ENCODE results near the gene LYRM7.
A peak's percentile ranks its signal among the peaks of the same experiment; 100 is the strongest.

Gene LYRM7

DNA sequence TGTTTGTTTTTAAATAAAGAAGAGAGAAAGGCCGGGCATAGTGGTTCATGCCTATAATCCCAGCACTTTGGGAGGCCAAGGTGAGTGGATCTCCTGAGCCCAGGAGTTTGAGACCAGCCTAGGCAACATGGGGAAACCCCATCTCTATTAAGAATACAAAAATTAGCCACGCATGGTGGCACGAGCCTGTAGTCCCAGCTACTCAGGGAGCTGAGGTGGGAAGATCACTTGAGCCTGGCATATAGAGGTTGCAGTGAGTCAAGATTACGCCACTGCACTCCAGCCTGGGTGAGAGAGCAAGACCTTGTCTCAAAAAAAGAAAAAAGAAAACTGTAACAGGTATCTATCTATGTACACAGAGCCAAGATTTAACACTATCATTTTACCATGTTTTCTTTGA is 58.9 kb downstream of the LYRM7 start:
- H3K4me3 ChIP-seq (ENCODE audit: control insufficient read depth, low read depth, low read length) = no peak overlapping the region
- DNase-seq (ENCODE audit: low read depth) = no peak
- TF ChIP-seq, protein P1, sequence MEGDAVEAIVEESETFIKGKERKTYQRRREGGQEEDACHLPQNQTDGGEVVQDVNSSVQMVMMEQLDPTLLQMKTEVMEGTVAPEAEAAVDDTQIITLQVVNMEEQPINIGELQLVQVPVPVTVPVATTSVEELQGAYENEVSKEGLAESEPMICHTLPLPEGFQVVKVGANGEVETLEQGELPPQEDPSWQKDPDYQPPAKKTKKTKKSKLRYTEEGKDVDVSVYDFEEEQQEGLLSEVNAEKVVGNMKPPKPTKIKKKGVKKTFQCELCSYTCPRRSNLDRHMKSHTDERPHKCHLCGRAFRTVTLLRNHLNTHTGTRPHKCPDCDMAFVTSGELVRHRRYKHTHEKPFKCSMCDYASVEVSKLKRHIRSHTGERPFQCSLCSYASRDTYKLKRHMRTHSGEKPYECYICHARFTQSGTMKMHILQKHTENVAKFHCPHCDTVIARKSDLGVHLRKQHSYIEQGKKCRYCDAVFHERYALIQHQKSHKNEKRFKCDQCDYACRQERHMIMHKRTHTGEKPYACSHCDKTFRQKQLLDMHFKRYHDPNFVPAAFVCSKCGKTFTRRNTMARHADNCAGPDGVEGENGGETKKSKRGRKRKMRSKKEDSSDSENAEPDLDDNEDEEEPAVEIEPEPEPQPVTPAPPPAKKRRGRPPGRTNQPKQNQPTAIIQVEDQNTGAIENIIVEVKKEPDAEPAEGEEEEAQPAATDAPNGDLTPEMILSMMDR (IDR thresholded peaks at IDR 0.05; ENCODE audit: control insufficient read depth, insufficient read depth, low read depth, low read length, missing control alignments) = no peak

DNA sequence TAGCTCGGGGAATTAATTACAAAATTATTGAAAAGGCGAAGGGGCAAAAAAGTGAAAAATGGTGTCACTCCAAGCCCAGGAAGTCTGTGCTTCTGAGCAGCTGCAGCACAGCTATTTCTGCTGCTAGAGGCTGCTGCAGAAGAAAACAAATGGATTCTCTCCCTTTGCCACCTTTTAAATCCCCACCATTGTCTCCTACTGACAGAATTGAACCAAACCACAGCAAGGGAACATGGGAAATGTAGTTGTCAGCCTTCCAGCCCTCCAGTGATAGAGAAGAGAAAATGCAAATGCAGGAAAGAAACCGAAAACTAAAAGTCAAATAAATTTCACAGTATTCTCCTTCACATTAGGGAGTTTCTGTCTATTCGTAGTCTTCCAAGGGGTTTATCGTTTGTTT is 59.7 kb downstream of the LYRM7 start:
- H3K4me3 ChIP-seq (ENCODE audit: control insufficient read depth, low read depth, low read length) = no peak overlapping the region
- TF ChIP-seq, protein P1 (IDR thresholded peaks at IDR 0.05; ENCODE audit: control insufficient read depth, insufficient read depth, low read depth, low read length, missing control alignments) = no peak
- DNase-seq (ENCODE audit: low read depth) = no peak

DNA sequence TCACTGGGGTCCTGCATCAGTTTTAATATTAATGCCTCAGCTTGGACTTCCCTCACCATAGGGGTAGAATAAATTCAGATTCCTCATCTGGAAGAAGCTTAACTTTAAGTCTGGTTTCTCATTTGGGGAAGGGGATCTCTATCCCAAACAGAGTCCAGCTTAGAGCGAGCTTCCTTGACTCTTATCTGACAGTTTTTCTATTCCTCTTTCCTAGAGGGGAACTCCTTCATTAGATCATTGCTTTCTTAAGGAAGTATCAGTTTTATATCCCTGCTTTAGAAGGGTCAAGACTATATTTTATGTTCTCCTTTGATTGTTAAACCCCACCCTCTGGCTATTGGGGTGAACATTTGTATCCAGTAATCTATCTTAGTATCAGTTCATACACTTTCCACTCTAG is 68.9 kb downstream of the LYRM7 start:
- DNase-seq (ENCODE audit: low read depth) = no peak
- H3K4me3 ChIP-seq (ENCODE audit: control insufficient read depth, low read depth, low read length) = no peak overlapping the region
- TF ChIP-seq, protein P1 (IDR thresholded peaks at IDR 0.05; ENCODE audit: control insufficient read depth, insufficient read depth, low read depth, low read length, missing control alignments) = no peak

DNA sequence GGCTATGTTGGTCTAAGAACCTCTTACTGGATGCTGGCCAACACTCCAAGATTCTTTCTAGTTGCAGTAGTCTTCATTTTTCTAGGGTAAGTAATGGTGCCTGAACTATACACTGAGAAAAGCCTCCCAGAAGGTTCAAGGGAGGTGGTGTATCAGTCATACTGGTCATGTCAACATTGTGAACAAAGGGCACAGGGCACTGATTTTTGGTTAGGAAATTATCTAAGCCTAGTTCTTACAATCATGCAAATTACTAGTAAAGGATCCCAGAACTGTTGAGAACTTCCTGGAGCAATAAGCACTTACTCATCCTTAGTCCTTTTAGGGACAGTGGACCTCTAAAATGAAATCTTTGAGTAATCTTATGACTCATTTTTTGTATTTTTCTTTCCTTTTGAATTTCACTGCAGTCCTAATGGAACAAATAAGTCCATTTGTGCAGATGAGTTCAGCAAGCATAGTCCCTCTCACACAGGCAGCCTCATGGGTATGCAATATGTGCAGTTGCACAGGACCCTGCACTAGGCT is 72.0 kb downstream of the LYRM7 start:
- H3K4me3 ChIP-seq (ENCODE audit: control insufficient read depth, low read depth, low read length) = no peak overlapping the region
- DNase-seq (ENCODE audit: low read depth) = peak; percentile 67
- TF ChIP-seq, protein P1 (IDR thresholded peaks at IDR 0.05; ENCODE audit: control insufficient read depth, insufficient read depth, low read depth, low read length, missing control alignments) = no peak

DNA sequence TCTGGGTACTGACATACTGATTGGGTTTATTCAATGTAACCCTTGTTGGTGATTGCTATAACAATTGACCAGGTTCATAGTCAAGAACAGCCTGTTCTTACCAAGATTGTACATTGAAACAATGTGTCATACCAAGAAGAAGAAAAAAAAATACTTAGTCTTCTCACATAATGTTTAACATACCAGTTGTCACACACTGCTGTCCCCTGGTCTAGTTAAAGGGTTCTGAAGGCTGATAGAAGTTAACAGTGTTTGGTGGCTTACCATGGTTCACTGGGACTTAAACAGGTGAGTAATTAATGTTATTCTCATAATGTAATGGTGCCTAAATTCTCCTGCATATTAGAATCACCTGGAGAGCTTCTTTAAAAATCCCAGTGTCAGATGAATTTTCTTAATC is 74.6 kb downstream of the LYRM7 start:
- H3K4me3 ChIP-seq (ENCODE audit: control insufficient read depth, low read depth, low read length) = no peak overlapping the region
- no peak for DNase-seq (ENCODE audit: low read depth)
- TF ChIP-seq, protein P1 (IDR thresholded peaks at IDR 0.05; ENCODE audit: control insufficient read depth, insufficient read depth, low read depth, low read length, missing control alignments) = no peak

DNA sequence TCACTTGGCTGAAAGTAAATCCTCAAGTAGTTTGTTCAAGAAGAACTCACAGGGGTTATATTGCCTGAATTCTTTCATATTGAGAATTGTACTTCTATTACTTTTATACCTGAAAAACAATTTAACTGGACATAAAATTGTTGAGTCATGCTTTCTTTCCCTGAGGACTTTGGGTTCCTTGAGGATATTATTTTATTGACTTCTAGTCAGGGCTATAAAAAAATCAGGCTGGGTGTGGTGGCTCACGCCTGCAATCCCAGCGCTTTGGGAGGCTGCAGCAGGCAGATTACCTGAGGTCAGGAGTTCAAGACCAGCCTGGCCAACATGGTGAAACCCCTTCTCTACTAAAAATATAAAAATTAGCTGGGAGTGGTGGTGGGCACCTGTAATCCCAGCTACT is 75.2 kb downstream of the LYRM7 start:
- H3K4me3 ChIP-seq (ENCODE audit: control insufficient read depth, low read depth, low read length) = no peak overlapping the region
- TF ChIP-seq, protein P1 (IDR thresholded peaks at IDR 0.05; ENCODE audit: control insufficient read depth, insufficient read depth, low read depth, low read length, missing control alignments) = no peak

DNA sequence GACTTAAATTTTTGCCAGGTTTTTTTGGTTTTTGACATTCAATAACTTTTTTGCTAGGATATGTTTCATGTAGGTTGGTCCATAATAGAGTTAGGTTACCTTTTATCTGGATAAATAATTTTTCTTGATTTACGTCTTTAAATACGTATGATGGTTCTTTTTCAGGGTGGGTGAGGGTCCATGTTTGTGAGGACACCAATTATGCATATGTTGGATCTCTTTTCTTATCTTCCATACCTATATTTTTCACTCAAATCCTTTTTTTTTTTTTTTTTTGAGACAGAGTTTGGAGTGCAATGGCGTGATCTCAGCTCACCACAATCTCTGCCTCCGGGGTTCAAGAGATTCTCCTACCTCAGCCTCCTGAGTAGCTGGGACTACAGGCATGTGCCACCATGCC is 75.8 kb downstream of the LYRM7 start:
- TF ChIP-seq, protein P1 (IDR thresholded peaks at IDR 0.05; ENCODE audit: control insufficient read depth, insufficient read depth, low read depth, low read length, missing control alignments) = no peak
- no peak overlapping the region for H3K4me3 ChIP-seq (ENCODE audit: control insufficient read depth, low read depth, low read length)
- no peak for DNase-seq (ENCODE audit: low read depth)

More for the DNA sequence above, 75.2 kb downstream of the LYRM7 start:
- no peak for DNase-seq (ENCODE audit: low read depth)

All from AG09309 (cell line).